Stimulated activated CD8-positive, alpha-beta memory T cell treated with anti-CD3 and anti-CD28 coated beads, Interleukin-7, amount 100 ng/mL, for 48 hours (primary cell): ENCODE measurements around the gene ZC3H18.

ENCODE experiments used
- DNase-seq, 2 donors: peaks; one replicate each; pipeline ENCODE4 v3.0.0-alpha.2; 2020; ENCODE audit warnings: low read depth in 1 of 2; ENCODE audit errors: extremely low read depth in 1 of 2

Gene ZC3H18

DNA sequence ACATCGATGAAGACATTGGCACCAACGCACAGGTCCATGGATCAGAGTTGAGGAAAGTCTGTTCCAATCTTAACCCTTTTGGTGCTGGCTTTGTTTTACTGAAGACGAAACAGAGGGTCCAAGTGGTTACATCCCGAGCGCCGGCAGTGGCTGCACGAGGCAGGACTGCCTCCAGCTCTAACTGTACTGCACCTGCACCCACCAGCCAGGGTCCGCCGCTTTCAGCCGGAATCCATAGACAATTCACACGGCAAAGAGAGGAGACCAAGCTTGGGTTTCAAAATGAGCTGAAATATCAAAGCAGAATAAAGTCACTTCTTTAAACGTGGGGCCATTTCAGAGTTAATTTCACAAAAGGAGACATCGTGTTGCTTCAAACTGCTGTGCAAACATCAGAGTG is 21.2 kb upstream of the ZC3H18 start:
- no peak for DNase-seq

DNA sequence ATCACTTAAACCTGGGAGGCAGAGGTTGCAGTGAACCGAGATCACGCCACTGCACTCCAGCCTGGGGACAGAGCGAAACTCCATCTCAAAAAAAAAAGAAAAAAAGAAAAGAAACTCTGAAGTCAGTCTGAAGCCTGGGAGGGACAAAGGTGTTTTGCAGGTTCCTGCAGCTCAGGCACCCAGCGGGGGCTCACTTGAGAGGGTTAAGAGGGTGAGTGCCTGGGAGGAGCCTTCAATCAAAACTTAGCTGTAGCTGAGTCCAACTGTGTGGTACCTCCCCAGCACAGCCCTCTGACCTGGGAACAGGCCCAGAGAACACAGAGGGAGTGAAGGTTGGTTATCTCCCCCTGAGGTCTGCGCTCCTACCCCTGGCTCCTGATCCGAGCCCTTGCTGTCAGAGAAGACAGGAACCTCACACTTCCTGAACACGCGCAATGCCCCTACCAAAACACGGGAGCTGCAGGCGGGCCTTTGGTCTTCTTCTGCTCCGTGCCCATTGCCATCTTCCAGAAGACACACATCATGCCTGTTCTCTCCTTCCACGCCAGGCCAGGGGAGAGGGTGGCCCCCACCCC is 20.4 kb upstream of the ZC3H18 start:
- DNase-seq = no peak

DNA sequence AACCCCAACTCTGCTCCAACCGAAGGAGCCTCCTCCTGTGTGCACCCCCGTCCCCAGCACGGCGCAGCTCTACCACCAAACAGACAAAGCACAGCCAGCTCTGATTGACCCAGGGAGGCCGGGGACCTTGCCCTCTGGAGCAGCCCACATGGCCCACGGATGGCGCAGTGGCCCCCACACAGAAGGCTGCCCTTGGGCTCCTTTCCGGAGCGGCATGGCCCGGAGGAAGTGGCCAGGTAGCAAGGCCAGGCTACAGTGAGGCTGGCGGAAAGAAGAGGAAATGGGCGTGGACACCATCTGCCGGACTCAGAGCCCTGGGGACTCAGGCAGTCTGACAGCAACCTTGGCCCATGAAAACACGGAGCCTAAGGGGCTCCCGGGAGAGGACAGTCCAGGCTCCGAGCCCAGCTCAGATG is 19.9 kb upstream of the ZC3H18 start:
- no peak for DNase-seq

DNA sequence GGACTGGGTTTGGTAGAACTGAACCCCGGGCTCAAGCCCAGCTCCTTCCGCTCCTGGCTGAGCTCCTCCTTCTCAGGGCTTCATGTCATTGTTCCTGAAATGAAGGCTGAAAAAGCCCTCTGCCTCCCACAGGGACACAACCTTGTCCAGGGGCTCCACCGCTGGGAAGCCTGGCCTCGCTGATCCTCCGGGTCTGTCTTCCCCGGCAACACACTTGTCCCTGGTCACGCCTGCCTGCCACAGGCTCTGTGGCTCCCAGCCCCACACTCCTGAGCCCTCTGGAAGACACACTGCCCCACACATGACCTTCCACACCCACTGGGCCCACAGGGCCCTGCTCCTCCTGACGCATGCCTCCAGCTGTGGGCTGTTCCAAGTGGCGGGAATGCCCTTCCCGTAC is 18.0 kb upstream of the ZC3H18 start:
- no peak for DNase-seq

DNA sequence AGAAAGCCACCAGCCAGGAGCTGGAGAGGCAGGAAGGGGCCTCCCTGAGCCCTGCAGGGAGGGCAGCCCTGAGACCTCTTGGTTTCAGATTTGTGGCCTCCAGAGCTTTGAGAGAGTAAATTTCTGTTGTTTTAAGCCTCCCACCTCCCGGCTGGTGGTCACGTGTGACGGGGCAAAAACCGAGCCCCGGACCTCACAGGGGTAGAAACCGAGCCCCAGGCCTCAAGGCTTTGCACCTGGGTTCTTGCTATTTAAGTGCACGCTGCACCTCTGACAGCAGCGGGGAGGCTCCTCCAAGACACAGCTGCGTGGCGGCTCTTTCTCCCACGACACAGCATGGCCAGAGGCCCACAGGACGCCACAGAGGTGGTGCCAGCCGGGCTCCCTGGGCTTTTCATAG is 17.4 kb upstream of the ZC3H18 start:
- DNase-seq = no peak

DNA sequence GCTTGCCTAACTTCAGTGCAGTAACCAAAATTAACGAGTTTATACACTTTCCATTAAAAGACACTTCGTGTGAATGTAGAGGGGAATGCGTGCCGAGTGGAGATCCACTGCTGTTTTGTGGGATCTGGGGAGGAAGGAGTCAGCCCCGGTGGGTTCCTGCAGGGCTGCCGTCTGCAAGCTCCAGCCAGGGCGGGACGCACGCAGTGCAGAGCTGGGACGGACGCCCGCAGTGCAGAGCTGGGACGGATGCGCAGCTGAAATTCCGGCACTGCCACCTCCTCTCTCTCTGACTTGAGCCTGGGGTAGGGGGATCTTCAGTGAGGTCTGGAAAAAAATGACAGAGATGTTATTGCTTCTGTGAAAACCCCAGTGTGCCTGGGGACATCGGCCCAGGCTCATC is 16.5 kb upstream of the ZC3H18 start:
- DNase-seq = no peak

- DNase-seq = no peak
Observed at GRCh38 chr16:88554711-88555264, 15.4 kb upstream of the ZC3H18 start.

GRCh38 chr16:88556294-88556988 is 13.8 kb upstream of the ZC3H18 start:
- no peak for DNase-seq

GRCh38 chr16:88558457-88559442 is 11.5 kb upstream of the ZC3H18 start:
- DNase-seq = no peak

DNA sequence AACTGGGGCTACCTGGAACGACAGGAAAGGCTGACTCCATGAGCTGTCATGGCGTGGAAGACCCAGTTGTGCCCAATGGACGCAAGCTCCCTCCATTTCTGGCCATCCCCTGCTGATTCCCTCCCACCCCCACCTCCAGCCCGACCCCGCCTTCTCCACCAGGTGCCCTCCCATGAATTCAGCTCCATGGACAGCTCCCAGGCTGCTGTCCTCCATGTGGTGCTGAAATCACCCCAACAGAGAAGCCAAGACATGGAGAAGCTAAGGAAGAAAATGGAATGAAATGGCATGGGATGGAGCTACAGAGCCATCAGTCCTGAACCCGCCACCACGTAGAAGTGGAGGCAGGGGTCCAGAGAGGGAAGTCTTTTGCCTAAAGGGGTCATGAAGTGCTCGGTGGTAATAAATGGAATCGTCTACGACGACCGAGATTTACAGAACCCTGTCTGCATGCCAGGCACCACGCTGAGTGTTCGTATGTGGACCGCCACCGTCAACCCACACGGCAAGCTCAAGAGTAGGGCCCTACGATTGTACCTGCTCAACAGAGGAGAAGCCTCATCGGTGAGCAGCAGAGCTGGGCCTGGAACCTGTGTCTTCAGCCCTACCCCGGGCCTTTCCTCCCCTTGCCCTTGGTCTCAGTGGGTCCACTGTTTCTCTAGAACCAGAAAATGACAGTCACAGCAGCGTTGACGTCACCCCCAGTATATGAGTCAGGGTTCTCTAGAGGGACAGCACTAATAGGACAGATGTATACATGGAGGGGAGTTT is 9.3 kb upstream of the ZC3H18 start:
- no peak for DNase-seq

- DNase-seq = no peak
Observed at GRCh38 chr16:88561485-88562359, 8.5 kb upstream of the ZC3H18 start.

GRCh38 chr16:88566158-88566557 is 4.0 kb upstream of the ZC3H18 start:
- DNase-seq = peak; percentile 55 to 79

GRCh38 chr16:88568710-88569613 is 1.2 kb upstream of the ZC3H18 start:
- no peak for DNase-seq

- no peak for DNase-seq
Observed at GRCh38 chr16:88569614-88569984, 604 bp upstream of the ZC3H18 start.

DNA sequence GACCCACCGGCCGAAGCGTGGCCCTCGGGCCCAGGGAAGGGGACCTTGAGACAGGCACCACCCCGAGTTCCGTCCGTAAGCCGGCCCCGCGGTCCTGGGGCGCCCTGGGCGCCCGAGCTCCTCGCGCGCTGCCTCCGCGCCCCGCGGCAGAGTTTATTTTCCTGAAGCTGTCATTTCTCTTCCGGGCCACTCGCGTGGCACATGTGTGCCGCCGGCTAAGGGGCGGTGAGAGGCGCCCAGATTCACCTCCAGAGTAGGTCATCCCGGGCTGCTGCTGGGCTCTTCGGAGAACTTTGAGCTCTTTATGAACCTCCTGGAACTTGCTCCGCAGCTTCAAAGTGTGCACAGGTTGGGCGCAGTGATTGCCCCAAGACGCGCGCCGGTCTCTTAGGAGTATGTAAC is 489 bp downstream of the ZC3H18 start:
- no peak for DNase-seq

DNA sequence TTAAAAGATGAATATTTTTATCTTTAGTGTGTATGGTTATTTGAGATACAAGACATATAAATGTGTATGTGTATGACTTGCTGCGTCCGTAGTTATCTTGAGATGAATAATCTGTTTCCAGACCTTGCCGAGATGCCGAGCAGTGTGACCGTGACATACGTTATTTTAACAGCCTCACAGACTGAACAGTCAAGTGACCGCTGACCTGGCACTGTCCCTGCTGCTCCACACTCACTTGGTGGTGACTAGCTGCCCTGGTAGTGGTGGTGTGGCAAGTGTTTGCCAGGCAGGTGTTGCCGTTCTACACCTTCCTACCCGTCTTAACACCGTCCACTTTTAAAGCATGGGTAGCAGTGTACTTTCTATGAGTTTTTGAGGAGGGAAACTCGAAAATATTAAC is 5.0 kb downstream of the ZC3H18 start:
- no peak for DNase-seq

DNA sequence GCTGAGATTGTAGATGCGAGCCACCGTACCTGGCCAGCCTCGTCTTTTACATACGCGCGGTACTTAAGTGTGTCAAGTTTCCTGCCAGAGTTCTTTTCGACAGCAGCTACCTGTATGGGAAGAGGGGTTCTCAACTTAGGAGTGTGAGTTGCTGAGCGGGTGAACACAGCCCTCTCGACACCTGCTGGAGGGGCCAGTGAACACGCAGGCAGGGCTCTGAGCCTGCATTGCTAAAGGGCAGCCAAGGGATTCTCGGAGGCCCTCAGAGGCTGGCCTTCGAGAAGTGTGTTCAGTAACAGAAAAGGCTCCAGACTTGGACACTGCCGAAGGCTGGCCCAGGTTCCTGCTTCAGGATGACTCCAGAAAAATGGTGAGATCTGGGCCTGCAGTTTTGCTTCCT is 6.1 kb downstream of the ZC3H18 start:
- DNase-seq = no peak

- DNase-seq = no peak
Observed at GRCh38 chr16:88577166-88577565, 7.0 kb downstream of the ZC3H18 start.
